ENCODE measurements around the gene APOL3.
"Not testable (repeated sequence)": the region's sequence is repeated elsewhere in the genome, so short reads cannot be mapped to it uniquely, and the experiment has no call there.

APOL3 gene

GRCh38 chr22:36156119-36156514, 4.4 kb downstream of the APOL3 start:
- no peak for DNase-seq

- no peak for DNase-seq
These were observed 4.9 kb downstream of the APOL3 start for GRCh38 chr22:36155702-36156101.

- DNase-seq, result no peak
These were observed 6.1 kb downstream of the APOL3 start for GRCh38 chr22:36154423-36154945.

GRCh38 chr22:36153501-36154422, 6.8 kb downstream of the APOL3 start:
- DNase-seq, result no peak

GRCh38 chr22:36152821-36153220, 7.7 kb downstream of the APOL3 start:
- not testable (repeated sequence) for DNase-seq

- DNase-seq, result no peak
These were observed 8.5 kb downstream of the APOL3 start for GRCh38 chr22:36152088-36152487.

GRCh38 chr22:36151006-36151595, 9.5 kb downstream of the APOL3 start:
- no peak for DNase-seq

- DNase-seq, result no peak
These were observed 11.1 kb downstream of the APOL3 start for GRCh38 chr22:36149441-36149840.

- DNase-seq, result no peak
These were observed 12.1 kb downstream of the APOL3 start for GRCh38 chr22:36148411-36148810.

GRCh38 chr22:36147196-36147791, 13.3 kb downstream of the APOL3 start:
- no peak for DNase-seq

GRCh38 chr22:36145881-36146280, 14.7 kb downstream of the APOL3 start:
- no peak for DNase-seq

GRCh38 chr22:36144886-36145541, 15.5 kb downstream of the APOL3 start:
- DNase-seq, result peak; percentile 52

- no peak for DNase-seq
These were observed 16.6 kb downstream of the APOL3 start for GRCh38 chr22:36143956-36144355.

GRCh38 chr22:36143066-36143815, 17.3 kb downstream of the APOL3 start:
- DNase-seq, result no peak

- no peak for DNase-seq
These were observed 19.1 kb downstream of the APOL3 start for GRCh38 chr22:36141481-36141880.

- DNase-seq, result not testable (repeated sequence)
These were observed 21.8 kb downstream of the APOL3 start for GRCh38 chr22:36138709-36139108.

GRCh38 chr22:36136988-36137387, 23.6 kb downstream of the APOL3 start:
- no peak for DNase-seq

GRCh38 chr22:36136475-36136874, 24.1 kb downstream of the APOL3 start:
- DNase-seq, result no peak

GRCh38 chr22:36135306-36135980, 25.1 kb downstream of the APOL3 start:
- DNase-seq, result no peak

- DNase-seq, result no peak
These were observed 26.4 kb downstream of the APOL3 start for GRCh38 chr22:36134182-36134581.

GRCh38 chr22:36131907-36132306, 28.6 kb downstream of the APOL3 start:
- no peak for DNase-seq

Data from CD4-positive, alpha-beta T cell treated with Interleukin-15 for 1 hour (primary cell).